ENCODE results near the gene ADGRB3.

- TF ChIP-seq, protein P1, sequence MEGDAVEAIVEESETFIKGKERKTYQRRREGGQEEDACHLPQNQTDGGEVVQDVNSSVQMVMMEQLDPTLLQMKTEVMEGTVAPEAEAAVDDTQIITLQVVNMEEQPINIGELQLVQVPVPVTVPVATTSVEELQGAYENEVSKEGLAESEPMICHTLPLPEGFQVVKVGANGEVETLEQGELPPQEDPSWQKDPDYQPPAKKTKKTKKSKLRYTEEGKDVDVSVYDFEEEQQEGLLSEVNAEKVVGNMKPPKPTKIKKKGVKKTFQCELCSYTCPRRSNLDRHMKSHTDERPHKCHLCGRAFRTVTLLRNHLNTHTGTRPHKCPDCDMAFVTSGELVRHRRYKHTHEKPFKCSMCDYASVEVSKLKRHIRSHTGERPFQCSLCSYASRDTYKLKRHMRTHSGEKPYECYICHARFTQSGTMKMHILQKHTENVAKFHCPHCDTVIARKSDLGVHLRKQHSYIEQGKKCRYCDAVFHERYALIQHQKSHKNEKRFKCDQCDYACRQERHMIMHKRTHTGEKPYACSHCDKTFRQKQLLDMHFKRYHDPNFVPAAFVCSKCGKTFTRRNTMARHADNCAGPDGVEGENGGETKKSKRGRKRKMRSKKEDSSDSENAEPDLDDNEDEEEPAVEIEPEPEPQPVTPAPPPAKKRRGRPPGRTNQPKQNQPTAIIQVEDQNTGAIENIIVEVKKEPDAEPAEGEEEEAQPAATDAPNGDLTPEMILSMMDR (IDR thresholded peaks at IDR 0.05) = no peak
- TF ChIP-seq JUND (IDR thresholded peaks at IDR 0.05) (no peak), USF2 (IDR thresholded peaks at IDR 0.05; ENCODE audit: borderline replicate concordance, low read depth, low read length) (no peak), GABPA (IDR thresholded peaks at IDR 0.05; ENCODE audit: low read depth) (no peak), YY1 (IDR thresholded peaks at IDR 0.05; ENCODE audit: low read depth) (no peak), USF1 (IDR thresholded peaks at IDR 0.05; ENCODE audit: borderline replicate concordance, low read depth) (no peak), TAF1 (IDR thresholded peaks at IDR 0.05; ENCODE audit: borderline replicate concordance, low read depth, low read length) (no peak), MEF2A (IDR thresholded peaks at IDR 0.05; ENCODE audit: borderline replicate concordance, low read depth) (no peak), EZH2phosphoT487 (IDR thresholded peaks at IDR 0.05; ENCODE audit: borderline replicate concordance, low read depth) (no peak), TEAD4 (IDR thresholded peaks at IDR 0.05; ENCODE audit: borderline replicate concordance, insufficient read depth) (no peak)
- TF ChIP-seq, protein P2, sequence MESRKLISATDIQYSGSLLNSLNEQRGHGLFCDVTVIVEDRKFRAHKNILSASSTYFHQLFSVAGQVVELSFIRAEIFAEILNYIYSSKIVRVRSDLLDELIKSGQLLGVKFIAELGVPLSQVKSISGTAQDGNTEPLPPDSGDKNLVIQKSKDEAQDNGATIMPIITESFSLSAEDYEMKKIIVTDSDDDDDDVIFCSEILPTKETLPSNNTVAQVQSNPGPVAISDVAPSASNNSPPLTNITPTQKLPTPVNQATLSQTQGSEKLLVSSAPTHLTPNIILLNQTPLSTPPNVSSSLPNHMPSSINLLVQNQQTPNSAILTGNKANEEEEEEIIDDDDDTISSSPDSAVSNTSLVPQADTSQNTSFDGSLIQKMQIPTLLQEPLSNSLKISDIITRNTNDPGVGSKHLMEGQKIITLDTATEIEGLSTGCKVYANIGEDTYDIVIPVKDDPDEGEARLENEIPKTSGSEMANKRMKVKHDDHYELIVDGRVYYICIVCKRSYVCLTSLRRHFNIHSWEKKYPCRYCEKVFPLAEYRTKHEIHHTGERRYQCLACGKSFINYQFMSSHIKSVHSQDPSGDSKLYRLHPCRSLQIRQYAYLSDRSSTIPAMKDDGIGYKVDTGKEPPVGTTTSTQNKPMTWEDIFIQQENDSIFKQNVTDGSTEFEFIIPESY (IDR thresholded peaks at IDR 0.05; ENCODE audit: borderline replicate concordance, low read depth) = no peak
These were observed 744.4 kb downstream of the ADGRB3 start for GRCh38 chr6:69379518-69379917.
